H1 (cell line): Measurements from ENCODE around the gene PRLHR.

ENCODE experiments used
- EP300 ChIP-seq, 2 experiments: IDR thresholded peaks; 1 replicate in 1 of 2; 2 replicates in 1 of 2; pipeline ENCODE4 v1.6.1; 2011 to 2012; ENCODE audit warnings: low read depth in 2 of 2, low read length in 2 of 2, mild to moderate bottlenecking in 2 of 2, borderline replicate concordance in 1 of 2, inconsistent platforms in 1 of 2, moderate library complexity in 1 of 2
- TAF1 ChIP-seq: IDR thresholded peaks from 2 replicates; pipeline ENCODE4 v1.6.1; 2011; ENCODE audit warnings: mild to moderate bottlenecking, low read depth, low read length
- TF ChIP-seq, protein P1 (sequence below), 3 experiments: IDR thresholded peaks; 1 replicate in 2 of 3; 2 replicates in 1 of 3; pipeline versions ENCODE4 v1.5.1 to v1.6.1; 2011; ENCODE audit warnings: low read length in 3 of 3, mild to moderate bottlenecking in 3 of 3, inconsistent platforms in 2 of 3, low read depth in 1 of 3, moderate library complexity in 1 of 3; ENCODE audit not compliant: insufficient read depth in 1 of 3; ENCODE audit errors: control extremely low read depth in 1 of 3

DNA sequence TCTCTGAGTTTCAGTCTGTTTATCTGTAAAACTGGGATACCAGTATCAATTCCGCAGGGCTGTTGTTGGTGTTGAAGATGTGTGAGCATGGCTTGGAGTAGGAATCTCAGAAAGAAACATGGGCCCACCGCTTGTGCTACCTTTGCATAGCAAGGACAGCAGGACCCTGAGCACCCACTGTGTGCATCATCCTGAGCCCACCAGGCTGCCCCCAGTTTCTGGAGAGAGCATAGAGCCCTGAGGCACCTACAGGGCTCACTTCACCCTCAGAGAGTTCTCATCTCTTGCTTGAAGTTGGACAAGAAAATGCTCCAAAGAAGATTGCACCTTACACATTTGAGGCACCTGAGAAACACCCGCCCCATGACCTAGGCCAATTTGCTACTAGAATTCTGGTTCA is 12.9 kb downstream of the PRLHR start:
- TF ChIP-seq, protein P1, sequence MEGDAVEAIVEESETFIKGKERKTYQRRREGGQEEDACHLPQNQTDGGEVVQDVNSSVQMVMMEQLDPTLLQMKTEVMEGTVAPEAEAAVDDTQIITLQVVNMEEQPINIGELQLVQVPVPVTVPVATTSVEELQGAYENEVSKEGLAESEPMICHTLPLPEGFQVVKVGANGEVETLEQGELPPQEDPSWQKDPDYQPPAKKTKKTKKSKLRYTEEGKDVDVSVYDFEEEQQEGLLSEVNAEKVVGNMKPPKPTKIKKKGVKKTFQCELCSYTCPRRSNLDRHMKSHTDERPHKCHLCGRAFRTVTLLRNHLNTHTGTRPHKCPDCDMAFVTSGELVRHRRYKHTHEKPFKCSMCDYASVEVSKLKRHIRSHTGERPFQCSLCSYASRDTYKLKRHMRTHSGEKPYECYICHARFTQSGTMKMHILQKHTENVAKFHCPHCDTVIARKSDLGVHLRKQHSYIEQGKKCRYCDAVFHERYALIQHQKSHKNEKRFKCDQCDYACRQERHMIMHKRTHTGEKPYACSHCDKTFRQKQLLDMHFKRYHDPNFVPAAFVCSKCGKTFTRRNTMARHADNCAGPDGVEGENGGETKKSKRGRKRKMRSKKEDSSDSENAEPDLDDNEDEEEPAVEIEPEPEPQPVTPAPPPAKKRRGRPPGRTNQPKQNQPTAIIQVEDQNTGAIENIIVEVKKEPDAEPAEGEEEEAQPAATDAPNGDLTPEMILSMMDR (IDR thresholded peaks at IDR 0.05; ENCODE audit: control extremely low read depth in 1 of 3, insufficient read depth in 1 of 3, low read depth in 1 of 3, low read length in 3 of 3) = no peak
- no peak for TF ChIP-seq TAF1
- no peak for TF ChIP-seq EP300 (IDR thresholded peaks at IDR 0.05; ENCODE audit: borderline replicate concordance in 1 of 2, low read depth in 2 of 2, low read length in 2 of 2)
